ENCODE data around the gene RHOC.

RHOC gene

GRCh38 chr1:112702420-112703261 lies 4.3 kb downstream of the RHOC start:
- DNase-seq (ENCODE audit: extremely low read depth in 1 of 2, low read depth in 1 of 2), result no peak

- DNase-seq (ENCODE audit: extremely low read depth in 1 of 2, low read depth in 1 of 2), result no peak
Measured at GRCh38 chr1:112702067-112702395, 4.9 kb downstream of the RHOC start.

GRCh38 chr1:112701227-112702066 lies 5.5 kb downstream of the RHOC start:
- DNase-seq (ENCODE audit: extremely low read depth in 1 of 2, low read depth in 1 of 2), result no peak

GRCh38 chr1:112700290-112701226 lies 6.4 kb downstream of the RHOC start:
- DNase-seq (ENCODE audit: extremely low read depth in 1 of 2, low read depth in 1 of 2), result peak; percentile 52 to 58

- no peak for DNase-seq (ENCODE audit: extremely low read depth in 1 of 2, low read depth in 1 of 2)
Measured at GRCh38 chr1:112699425-112700144, 7.3 kb downstream of the RHOC start.

- DNase-seq (ENCODE audit: extremely low read depth in 1 of 2, low read depth in 1 of 2), result no peak
Measured at GRCh38 chr1:112698366-112699310, 8.3 kb downstream of the RHOC start.

- DNase-seq (ENCODE audit: extremely low read depth in 1 of 2, low read depth in 1 of 2), result no peak
Measured at GRCh38 chr1:112697781-112698201, 9.1 kb downstream of the RHOC start.

- no peak for DNase-seq (ENCODE audit: extremely low read depth in 1 of 2, low read depth in 1 of 2)
Measured at GRCh38 chr1:112696578-112697314, 10.2 kb downstream of the RHOC start.

- DNase-seq (ENCODE audit: extremely low read depth in 1 of 2, low read depth in 1 of 2), result no peak
Measured at GRCh38 chr1:112695276-112695675, 11.7 kb downstream of the RHOC start.

GRCh38 chr1:112694363-112694929 lies 12.5 kb downstream of the RHOC start:
- DNase-seq (ENCODE audit: extremely low read depth in 1 of 2, low read depth in 1 of 2), result no peak

GRCh38 chr1:112693821-112694220 lies 13.1 kb downstream of the RHOC start:
- DNase-seq (ENCODE audit: extremely low read depth in 1 of 2, low read depth in 1 of 2), result no peak

- no peak for DNase-seq (ENCODE audit: extremely low read depth in 1 of 2, low read depth in 1 of 2)
Measured at GRCh38 chr1:112692681-112693080, 14.2 kb downstream of the RHOC start.

- DNase-seq (ENCODE audit: extremely low read depth in 1 of 2, low read depth in 1 of 2), result no peak
Measured at GRCh38 chr1:112689842-112690237, 17.1 kb downstream of the RHOC start.

GRCh38 chr1:112689196-112689841 lies 17.6 kb downstream of the RHOC start:
- DNase-seq (ENCODE audit: extremely low read depth in 1 of 2, low read depth in 1 of 2), result no peak

GRCh38 chr1:112688781-112689193 lies 18.1 kb downstream of the RHOC start:
- DNase-seq (ENCODE audit: extremely low read depth in 1 of 2, low read depth in 1 of 2), result no peak

- DNase-seq (ENCODE audit: extremely low read depth in 1 of 2, low read depth in 1 of 2), result no peak
Measured at GRCh38 chr1:112687785-112688496, 19.0 kb downstream of the RHOC start.

- DNase-seq (ENCODE audit: extremely low read depth in 1 of 2, low read depth in 1 of 2), result no peak
Measured at GRCh38 chr1:112687361-112687760, 19.6 kb downstream of the RHOC start.
